ENCODE results near the gene RDH8.

Gene RDH8

GRCh38 chr19:10036601-10037071 lies 23.4 kb downstream of the RDH8 start:
- no peak for DNase-seq (ENCODE audit: low read depth, low spot score)

GRCh38 chr19:10037367-10037766 lies 24.1 kb downstream of the RDH8 start:
- no peak for DNase-seq (ENCODE audit: low read depth, low spot score)

GRCh38 chr19:10037809-10038208 lies 24.5 kb downstream of the RDH8 start:
- no peak for DNase-seq (ENCODE audit: low read depth, low spot score)

- DNase-seq (ENCODE audit: low read depth, low spot score): no peak
These were observed 30.1 kb downstream of the RDH8 start for GRCh38 chr19:10043286-10043927.

- no peak for DNase-seq (ENCODE audit: low read depth, low spot score)
These were observed 31.1 kb downstream of the RDH8 start for GRCh38 chr19:10044390-10044789.

GRCh38 chr19:10045371-10045770 lies 32.1 kb downstream of the RDH8 start:
- DNase-seq (ENCODE audit: low read depth, low spot score): no peak

GRCh38 chr19:10049626-10050025 lies 36.3 kb downstream of the RDH8 start:
- no peak for DNase-seq (ENCODE audit: low read depth, low spot score)

GRCh38 chr19:10052602-10053360 lies 39.5 kb downstream of the RDH8 start:
- no peak for DNase-seq (ENCODE audit: low read depth, low spot score)

- DNase-seq (ENCODE audit: low read depth, low spot score): no peak
These were observed 48.5 kb downstream of the RDH8 start for GRCh38 chr19:10061717-10062310.

- no peak for DNase-seq (ENCODE audit: low read depth, low spot score)
These were observed 54.9 kb downstream of the RDH8 start for GRCh38 chr19:10068205-10068604.

- no peak for DNase-seq (ENCODE audit: low read depth, low spot score)
These were observed 55.8 kb downstream of the RDH8 start for GRCh38 chr19:10069046-10069445.

- DNase-seq (ENCODE audit: low read depth, low spot score): no peak
These were observed 57.6 kb downstream of the RDH8 start for GRCh38 chr19:10070730-10071446.

All from activated naive CD8-positive, alpha-beta T cell treated with anti-CD3 and anti-CD28 coated beads, Interleukin-2, amount 50 U/mL, for 16 hours (primary cell).